Measurements from ENCODE around the gene GHRH.

GHRH gene

GRCh38 chr20:37266940-37267666 is 5.5 kb upstream of the GHRH start:
- no peaks in the 10 kb centered on the region for H3K36me3 ChIP-seq
- H3K4me1 ChIP-seq, result no peaks in the 10 kb centered on the region
- TF ChIP-seq, protein P1, sequence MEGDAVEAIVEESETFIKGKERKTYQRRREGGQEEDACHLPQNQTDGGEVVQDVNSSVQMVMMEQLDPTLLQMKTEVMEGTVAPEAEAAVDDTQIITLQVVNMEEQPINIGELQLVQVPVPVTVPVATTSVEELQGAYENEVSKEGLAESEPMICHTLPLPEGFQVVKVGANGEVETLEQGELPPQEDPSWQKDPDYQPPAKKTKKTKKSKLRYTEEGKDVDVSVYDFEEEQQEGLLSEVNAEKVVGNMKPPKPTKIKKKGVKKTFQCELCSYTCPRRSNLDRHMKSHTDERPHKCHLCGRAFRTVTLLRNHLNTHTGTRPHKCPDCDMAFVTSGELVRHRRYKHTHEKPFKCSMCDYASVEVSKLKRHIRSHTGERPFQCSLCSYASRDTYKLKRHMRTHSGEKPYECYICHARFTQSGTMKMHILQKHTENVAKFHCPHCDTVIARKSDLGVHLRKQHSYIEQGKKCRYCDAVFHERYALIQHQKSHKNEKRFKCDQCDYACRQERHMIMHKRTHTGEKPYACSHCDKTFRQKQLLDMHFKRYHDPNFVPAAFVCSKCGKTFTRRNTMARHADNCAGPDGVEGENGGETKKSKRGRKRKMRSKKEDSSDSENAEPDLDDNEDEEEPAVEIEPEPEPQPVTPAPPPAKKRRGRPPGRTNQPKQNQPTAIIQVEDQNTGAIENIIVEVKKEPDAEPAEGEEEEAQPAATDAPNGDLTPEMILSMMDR (IDR thresholded peaks at IDR 0.05), result no peak
- peaks cover 0 to 5% of the 10 kb centered on the region in 2 donors for H3K27me3 ChIP-seq
- intact Hi-C loops (cut with DNase I; ENCODE audit: low total_unique reads), result loop anchor here (5.0 kb wide), 1 partner anchor 120 kb away; no protein-coding TSS in a partner anchor
- H3K4me3 ChIP-seq, result no peak overlapping the region
- no peaks in the 10 kb centered on the region for H3K9me3 ChIP-seq
- no peak for DNase-seq
- no peak overlapping the region for H3K27ac ChIP-seq

DNA sequence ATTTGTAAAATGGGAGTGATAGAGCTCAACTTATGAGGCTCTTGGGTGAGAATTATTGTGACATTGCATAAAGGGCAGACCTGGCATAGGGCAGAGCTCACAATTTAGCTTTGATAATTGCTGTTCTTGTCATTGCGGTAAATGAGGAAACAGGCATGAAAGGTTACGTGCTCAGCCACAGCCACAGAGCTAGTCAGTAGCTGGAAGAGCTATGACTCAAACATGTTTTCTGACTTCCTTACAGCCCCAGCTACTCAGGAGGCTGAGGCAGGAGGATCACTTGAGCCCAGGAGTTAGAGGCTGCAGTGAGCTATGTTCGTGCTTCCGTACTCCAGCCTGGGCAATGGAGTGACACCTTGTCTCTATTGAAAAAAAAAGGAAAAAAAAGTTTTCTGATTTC is 3.5 kb upstream of the GHRH start:
- TF ChIP-seq, protein P1 (IDR thresholded peaks at IDR 0.05), result no peak
- peaks cover 0 to 16% of the 10 kb centered on the region in 2 donors for H3K27me3 ChIP-seq
- no peak for DNase-seq
- H3K9me3 ChIP-seq, result no peaks in the 10 kb centered on the region
- H3K27ac ChIP-seq, result no peak overlapping the region
- no peak overlapping the region for H3K4me3 ChIP-seq
- intact Hi-C loops (cut with DNase I; ENCODE audit: low total_unique reads), result loop anchor here (5.0 kb wide), 1 partner anchor 122 kb away; no protein-coding TSS in a partner anchor
- H3K4me1 ChIP-seq, result no peaks in the 10 kb centered on the region
- H3K36me3 ChIP-seq, result no peaks in the 10 kb centered on the region

- no peaks in the 10 kb centered on the region for H3K9me3 ChIP-seq
- peaks cover 0 to 23% of the 10 kb centered on the region in 2 donors for H3K27me3 ChIP-seq
- no peak for DNase-seq
- H3K4me3 ChIP-seq, result no peak overlapping the region
- TF ChIP-seq, protein P1 (IDR thresholded peaks at IDR 0.05), result no peak
- no peaks in the 10 kb centered on the region for H3K36me3 ChIP-seq
- intact Hi-C loops (cut with DNase I; ENCODE audit: low total_unique reads), result no loop called here
- no peak overlapping the region for H3K27ac ChIP-seq
- no peaks in the 10 kb centered on the region for H3K4me1 ChIP-seq
Measured at GRCh38 chr20:37263686-37264085, 2.1 kb upstream of the GHRH start.

DNA sequence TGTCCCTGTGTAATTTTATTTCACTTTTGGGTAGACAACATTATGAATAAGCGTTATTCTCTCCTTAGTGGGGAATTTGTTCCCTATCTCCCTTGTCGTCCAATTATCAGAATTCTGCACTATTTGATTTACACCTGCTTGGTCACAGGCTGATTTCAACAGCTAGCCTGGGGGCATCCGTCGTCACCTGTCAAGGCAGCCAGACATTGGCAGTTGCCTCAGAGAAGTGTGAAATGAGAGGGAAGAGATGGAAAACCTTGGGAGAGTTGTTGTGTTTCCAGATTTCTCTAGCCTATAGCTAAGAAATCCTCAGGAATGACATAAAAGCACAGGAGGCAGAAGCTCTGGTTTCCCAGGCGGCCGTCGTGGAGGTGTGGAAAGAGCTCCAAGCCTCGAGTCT is 891 bp upstream of the GHRH start:
- Histone ChIP-seq H3K27ac (no peak overlapping the region), H3K36me3 (no peaks in the 10 kb centered on the region), H3K27me3 (peaks cover 0 to 30% of the 10 kb centered on the region in 2 donors), H3K9me3 (no peaks in the 10 kb centered on the region), H3K4me3 (no peak overlapping the region), H3K4me1 (no peaks in the 10 kb centered on the region)
- DNase-seq, result no peak
- intact Hi-C loops (cut with DNase I; ENCODE audit: low total_unique reads), result no loop called here
- TF ChIP-seq, protein P1 (IDR thresholded peaks at IDR 0.05), result no peak

DNA sequence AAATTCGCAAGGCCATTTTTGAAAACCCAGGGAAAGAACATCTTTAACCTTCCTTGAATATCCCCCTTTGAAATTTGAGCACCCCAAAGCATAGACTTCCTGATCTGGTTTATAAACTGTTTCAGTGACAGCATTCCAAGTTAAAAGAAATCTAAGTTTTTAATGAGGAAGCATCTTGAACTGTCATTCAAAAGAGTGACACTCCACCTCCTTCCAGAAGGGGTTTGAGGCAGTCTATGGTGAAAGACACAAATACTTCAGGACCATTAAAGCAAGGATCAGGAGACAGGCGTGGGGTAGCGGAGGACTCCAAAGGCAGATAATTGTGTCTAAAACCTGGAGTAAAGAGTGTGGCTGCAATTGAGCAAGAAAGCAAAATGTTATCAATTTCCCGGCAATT is 691 bp downstream of the GHRH start:
- no peak overlapping the region for H3K27ac ChIP-seq
- DNase-seq, result no peak
- H3K9me3 ChIP-seq, result no peaks in the 10 kb centered on the region
- no peaks in the 10 kb centered on the region for H3K4me1 ChIP-seq
- no peaks in the 10 kb centered on the region for H3K36me3 ChIP-seq
- peaks cover 0 to 45% of the 10 kb centered on the region in 2 donors for H3K27me3 ChIP-seq
- intact Hi-C loops (cut with DNase I; ENCODE audit: low total_unique reads), result no loop called here
- TF ChIP-seq, protein P1 (IDR thresholded peaks at IDR 0.05), result no peak
- H3K4me3 ChIP-seq, result no peak overlapping the region

Measured in tibial artery (tissue), 4 donors.